ENCODE data around the gene PSENEN. TPM values are rescaled to one million over a fixed set of nuclear protein-coding genes. Genes with fewer than 3 reads are reported as not detected.

The PSENEN gene
- polyA plus RNA-seq, 1 experiment = 65.4 TPM

- peaks cover 8% of the 10 kb centered on the region for H3K36me3 ChIP-seq (ENCODE audit: control insufficient read depth, insufficient read depth, low read length)
- DNase-seq (ENCODE audit: low read depth) = no peak
- H3K4me3 ChIP-seq (ENCODE audit: low read depth, low read length) = no peak overlapping the region
- no peak for TF ChIP-seq CTCF (IDR thresholded peaks at IDR 0.05; ENCODE audit: insufficient read depth, low read depth, low read length)
- H3K27me3 ChIP-seq (ENCODE audit: control insufficient read depth, insufficient read depth, low read length) = no peaks in the 10 kb centered on the region
- ChIA-PET CTCF (interaction anchor here (1.5 kb wide), 1 partner anchor 9 kb away, joined by 3 read pairs; no protein-coding TSS in a partner anchor), POLR2A (no interaction called here)
Observed at GRCh38 chr19:35759697-35760096, 14.2 kb downstream of the PSENEN start.

- Histone ChIP-seq H3K36me3 (ENCODE audit: control insufficient read depth, insufficient read depth, low read length) (peaks cover 12% of the 10 kb centered on the region), H3K27me3 (ENCODE audit: control insufficient read depth, insufficient read depth, low read length) (no peaks in the 10 kb centered on the region), H3K4me3 (ENCODE audit: low read depth, low read length) (no peak overlapping the region)
- POLR2A ChIA-PET = no interaction called here
- TF ChIP-seq CTCF (IDR thresholded peaks at IDR 0.05; ENCODE audit: insufficient read depth, low read depth, low read length) = no peak
- DNase-seq (ENCODE audit: low read depth) = no peak
- CTCF ChIA-PET = interaction anchor here (1.2 to 1.8 kb wide), 3 partner anchors 8 to 59 kb away, joined by 3 to 4 read pairs (median 3); partner anchors contain the start of genes PSENEN and U2AF1L4
Observed at GRCh38 chr19:35760711-35761349, 15.4 kb downstream of the PSENEN start.

GRCh38 chr19:35764432-35765315, 19.2 kb downstream of the PSENEN start:
- TF ChIP-seq CTCF (IDR thresholded peaks at IDR 0.05; ENCODE audit: insufficient read depth, low read depth, low read length) = no peak
- H3K36me3 ChIP-seq (ENCODE audit: control insufficient read depth, insufficient read depth, low read length) = peaks cover 18% of the 10 kb centered on the region
- POLR2A ChIA-PET = no interaction called here
- CTCF ChIA-PET = interaction anchor here (1.2 kb wide), 1 partner anchor 8 kb away, joined by 3 read pairs; the partner anchor contains the start of gene HSPB6
- H3K4me3 ChIP-seq (ENCODE audit: low read depth, low read length) = no peak overlapping the region
- H3K27me3 ChIP-seq (ENCODE audit: control insufficient read depth, insufficient read depth, low read length) = no peaks in the 10 kb centered on the region
- DNase-seq (ENCODE audit: low read depth) = no peak

- H3K36me3 ChIP-seq (ENCODE audit: control insufficient read depth, insufficient read depth, low read length) = peaks cover 15% of the 10 kb centered on the region
- H3K27me3 ChIP-seq (ENCODE audit: control insufficient read depth, insufficient read depth, low read length) = no peaks in the 10 kb centered on the region
- TF ChIP-seq CTCF (IDR thresholded peaks at IDR 0.05; ENCODE audit: insufficient read depth, low read depth, low read length) = no peak
- ChIA-PET CTCF (interaction anchor here (0.6 kb wide), 1 partner anchor 679 kb away, joined by 3 read pairs; no protein-coding TSS in a partner anchor), POLR2A (no interaction called here)
- H3K4me3 ChIP-seq (ENCODE audit: low read depth, low read length) = no peak overlapping the region
- DNase-seq (ENCODE audit: low read depth) = no peak
Observed at GRCh38 chr19:35766571-35767104, 21.2 kb downstream of the PSENEN start.

All from BJ (cell line).